IPS DF 4.7 (cell line): ENCODE results near the gene FFAR4.
"Not testable (repeated sequence)": the region's sequence is repeated elsewhere in the genome, so short reads cannot be mapped to it uniquely, and the experiment has no call there.

Experiments
- DNase-seq: peaks from one replicate; pipeline ENCODE4 v3.0.0-alpha.2; 2013; ENCODE audit warnings: low spot score; ENCODE audit errors: extremely low read depth

The FFAR4 gene

DNA sequence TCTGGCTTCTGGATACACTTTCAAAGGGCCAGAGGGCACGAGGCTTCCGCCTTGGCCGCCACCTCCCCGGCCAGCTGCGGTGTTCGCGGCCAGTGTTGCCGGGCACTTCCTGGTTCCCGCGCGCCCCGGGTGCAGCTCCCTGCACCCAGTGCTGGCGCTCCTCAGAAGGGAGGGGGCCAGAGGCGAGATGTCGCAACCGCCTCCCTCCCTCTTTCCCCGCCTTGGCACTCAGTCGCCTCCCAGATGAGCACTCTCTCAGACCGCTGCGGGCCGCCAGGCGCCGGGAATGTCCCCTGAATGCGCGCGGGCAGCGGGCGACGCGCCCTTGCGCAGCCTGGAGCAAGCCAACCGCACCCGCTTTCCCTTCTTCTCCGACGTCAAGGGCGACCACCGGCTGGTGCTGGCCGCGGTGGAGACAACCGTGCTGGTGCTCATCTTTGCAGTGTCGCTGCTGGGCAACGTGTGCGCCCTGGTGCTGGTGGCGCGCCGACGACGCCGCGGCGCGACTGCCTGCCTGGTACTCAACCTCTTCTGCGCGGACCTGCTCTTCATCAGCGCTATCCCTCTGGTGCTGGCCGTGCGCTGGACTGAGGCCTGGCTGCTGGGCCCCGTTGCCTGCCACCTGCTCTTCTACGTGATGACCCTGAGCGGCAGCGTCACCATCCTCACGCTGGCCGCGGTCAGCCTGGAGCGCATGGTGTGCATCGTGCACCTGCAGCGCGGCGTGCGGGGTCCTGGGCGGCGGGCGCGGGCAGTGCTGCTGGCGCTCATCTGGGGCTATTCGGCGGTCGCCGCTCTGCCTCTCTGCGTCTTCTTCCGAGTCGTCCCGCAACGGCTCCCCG is at the start of gene FFAR4:
TSS of gene FFAR4 (plus strand) at position 231 of the 842 bp plus-strand sequence. CDS start at position 287, 56 bp downstream.
- DNase-seq: no peak

DNA sequence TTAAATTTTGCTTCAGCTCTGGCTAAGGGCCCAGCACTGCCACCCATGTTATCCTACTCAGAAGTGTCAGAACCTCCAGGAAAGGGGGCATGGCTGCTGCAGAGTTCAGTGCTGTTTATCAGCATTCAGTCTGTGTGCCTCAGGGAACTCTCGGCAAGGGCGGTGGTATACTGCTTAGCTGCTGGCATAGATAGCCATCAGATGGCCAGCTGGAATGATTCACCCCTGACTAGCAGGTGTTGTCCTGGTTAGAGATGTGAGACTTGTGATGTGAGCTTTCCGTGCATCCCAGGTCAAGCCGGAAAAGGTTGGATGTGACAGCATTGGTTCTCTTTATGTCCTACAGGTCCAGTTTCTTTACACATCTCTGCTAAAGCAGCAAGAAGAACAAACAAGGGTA is 47.9 kb upstream of the FFAR4 start:
- DNase-seq: no peak

DNA sequence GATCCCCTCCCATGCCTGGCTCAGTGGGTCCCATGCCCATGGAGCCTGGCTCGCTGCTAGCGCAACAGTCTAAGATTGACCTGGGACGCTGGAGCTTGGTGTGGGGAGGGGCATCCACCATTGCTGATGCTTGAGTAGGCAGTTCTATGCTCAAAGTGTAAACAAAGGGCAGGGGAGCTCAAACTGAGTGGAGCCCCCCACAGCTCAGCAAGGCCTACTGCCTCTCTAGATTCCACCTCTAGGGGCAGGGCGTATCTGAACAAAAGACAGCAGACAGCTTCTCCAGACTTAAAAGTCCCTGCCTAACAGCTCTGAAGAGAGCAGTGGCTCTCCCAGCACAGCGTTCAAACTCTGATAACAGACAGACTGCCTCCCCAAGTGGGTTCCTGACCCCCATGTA is 31.2 kb upstream of the FFAR4 start:
- no peak for DNase-seq

DNA sequence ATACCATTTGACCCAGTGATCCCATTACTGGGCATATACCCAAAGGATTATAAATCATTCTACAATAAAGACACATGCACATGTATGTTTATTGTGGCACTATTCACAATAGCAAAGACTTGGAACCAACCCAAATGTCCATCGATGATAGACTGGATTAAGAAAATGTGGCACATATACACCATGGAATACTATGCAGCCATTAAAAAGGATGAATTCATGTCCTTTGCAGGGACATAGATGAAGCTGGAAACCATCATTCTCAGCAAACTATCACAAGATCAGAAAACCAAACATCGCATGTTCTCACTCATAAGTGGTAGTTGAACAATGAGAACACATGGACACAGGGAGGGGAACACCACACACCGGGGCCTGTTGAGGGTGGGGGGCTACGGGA is 25.6 kb upstream of the FFAR4 start:
- DNase-seq: not testable (repeated sequence)

DNA sequence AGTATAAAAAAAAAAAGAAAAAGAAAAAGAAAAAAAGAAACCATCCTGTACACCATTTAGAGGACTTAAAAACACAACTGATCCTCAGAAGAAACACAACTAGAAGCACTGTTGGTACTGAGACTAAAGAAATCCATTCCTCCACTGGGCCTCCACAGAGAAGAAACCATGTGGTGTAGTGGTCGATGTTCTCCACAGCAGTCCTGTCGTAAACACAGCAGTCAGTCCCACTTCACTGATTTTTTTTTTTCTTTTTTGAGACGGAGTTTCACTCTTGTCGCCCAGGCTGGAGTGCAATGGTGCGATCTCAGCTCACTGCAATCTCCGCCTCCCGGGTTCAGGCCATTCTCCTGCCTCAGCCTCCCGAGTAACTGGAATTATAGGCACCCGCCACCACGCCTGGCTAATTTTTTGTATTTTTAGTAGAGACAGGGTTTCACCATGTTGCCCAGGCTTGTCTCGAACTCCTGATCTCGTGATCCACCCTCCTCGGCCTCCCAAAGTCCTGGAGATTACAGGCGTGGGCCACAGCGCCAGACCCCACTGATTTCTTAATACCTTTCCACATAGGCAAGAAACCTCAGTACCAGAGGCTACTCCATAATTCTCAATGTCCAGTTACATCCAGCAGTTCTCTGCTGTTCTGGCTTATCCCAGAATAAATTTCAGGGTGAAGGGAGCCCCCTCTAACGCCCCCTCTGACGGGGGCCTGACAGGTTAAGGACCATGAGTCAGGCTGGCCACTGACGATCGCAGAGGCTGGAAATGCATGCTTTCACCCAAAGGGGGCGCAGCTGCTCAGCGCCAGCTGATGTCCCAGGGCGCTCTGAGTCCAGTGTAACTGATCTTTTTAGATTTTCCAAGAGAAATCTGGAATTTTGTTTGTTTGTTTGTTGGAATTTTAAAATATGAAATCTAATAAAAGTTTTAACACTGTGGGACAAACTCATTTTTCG is 24.8 kb upstream of the FFAR4 start:
- DNase-seq: no peak

DNA sequence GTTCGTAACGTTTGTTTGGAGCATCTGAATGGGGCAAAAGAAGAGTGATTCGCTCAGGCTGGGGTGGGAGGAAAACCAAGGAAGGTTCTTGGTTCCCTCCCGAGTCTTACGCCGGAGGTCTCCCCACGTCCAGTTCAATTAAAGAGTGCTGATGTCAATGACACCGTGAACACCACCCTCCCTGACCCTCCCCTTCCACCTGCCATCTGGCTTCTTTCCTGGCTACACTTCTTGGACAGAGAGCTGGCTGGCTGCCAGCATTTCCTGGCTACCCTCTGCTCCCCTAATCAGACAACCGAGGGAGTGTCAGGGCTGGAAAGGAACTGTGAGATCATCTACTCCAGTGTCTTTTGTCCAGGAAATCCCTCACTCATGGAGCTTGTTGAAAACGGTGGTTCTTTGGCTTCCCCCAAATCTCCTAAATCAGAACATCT is 24.1 kb upstream of the FFAR4 start:
- DNase-seq: no peak

DNA sequence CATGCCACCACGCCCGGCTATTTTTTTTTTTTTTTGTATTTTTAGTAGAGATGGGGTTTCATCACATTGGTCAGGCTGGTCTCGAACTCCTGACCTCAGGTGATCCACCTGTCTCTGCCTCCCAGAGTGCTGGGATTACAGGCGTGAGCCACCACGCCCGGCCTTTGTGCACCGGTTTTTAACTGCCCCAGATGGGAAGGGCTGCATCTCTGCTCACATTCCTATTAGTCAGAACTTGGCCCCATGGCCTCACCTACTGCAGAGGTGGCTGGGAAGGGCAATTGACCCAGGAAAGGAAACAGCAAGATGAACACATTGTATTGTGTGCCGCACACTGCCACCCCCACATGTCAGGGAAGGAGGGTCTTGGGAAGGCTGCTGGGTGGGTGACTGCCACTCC is 19.5 kb upstream of the FFAR4 start:
- DNase-seq: not testable (repeated sequence)

DNA sequence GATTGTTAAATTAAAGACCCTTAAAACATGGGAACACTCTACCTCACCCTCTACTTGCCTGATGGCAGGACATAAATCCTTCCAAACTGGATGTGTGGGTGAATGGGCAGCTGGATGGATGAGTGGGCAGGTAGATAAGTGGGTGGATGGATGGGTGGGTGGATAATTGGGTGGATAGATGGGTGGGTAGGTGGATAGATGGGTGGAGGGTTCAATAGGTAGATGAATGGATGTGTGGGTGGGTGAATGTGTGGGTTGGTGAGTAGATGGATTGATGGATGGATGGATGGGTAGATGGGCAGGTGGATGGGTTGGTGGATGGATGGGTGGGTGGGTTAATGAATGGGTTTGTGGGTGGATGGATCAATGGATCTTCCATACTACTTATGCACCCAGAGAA is 18.9 kb upstream of the FFAR4 start:
- no peak for DNase-seq

DNA sequence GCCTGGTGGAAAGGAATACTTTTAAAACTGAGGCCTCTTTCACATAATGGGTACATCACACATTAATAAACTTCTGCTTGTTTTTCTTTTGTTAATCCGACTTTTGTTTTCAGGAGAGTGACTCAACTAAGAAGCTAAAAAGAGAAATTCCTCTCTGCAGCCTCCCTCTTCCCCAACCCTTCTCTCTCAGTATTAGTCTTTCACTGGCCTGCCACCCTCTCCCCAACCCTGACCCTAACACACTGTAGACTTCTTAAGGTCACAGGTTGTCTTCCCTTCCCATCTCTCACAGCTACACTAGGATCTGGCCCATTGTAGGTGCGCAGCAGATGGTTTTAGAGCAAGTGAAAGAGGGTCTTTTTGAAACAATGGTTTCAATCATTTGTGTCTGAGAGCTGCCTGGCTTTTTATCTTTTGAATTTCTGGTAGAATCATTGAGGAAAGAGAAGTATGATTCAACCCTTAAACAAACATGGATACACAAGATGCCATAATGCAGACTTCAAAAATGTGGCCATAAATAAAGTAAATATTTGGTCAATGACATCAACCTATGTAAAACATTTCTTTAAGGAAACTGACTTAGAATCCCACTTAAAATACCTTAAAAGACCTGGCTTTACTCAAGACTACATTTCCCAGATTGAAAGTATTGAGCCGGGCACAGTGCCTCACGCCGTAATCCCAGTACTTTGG is 17.9 kb upstream of the FFAR4 start:
- no peak for DNase-seq

DNA sequence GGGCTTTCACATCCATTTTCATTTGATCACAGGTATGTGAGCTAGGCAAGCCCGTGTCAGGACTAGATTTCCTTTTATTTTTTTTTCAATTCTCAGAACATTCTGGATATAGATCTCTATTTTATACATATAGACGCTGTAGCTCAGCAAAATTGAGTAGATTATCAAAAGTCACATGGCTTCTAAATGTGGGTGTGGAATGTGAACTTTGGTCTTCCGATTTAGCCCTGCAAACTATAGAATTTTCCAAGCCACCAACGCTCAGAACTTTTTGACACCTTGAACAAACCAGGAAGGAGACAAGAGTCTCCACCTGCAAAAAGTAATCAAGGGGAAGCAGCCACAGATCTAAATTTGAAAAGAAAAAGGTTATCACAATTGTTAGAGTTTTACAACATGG is 15.9 kb upstream of the FFAR4 start:
- DNase-seq: no peak

DNA sequence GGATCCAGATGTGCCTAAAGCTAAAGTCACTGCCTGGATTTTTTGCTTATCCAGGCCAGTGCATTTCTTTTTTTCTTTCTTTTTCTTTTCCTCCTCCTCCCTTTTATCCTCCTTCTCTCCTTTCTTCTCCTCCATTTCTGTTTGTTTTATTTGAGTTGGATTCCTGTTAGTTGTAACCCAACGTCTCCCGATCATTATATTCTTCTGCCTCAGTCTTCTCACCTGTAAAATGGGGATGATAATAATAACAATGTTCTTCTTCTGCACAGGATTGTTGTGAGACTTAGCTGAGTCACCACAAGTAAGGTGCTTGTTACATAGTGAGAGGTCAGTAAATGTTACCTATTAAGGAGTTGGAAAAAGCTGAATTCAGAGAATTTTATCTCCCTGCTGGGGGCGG is 13.7 kb upstream of the FFAR4 start:
- DNase-seq: no peak

DNA sequence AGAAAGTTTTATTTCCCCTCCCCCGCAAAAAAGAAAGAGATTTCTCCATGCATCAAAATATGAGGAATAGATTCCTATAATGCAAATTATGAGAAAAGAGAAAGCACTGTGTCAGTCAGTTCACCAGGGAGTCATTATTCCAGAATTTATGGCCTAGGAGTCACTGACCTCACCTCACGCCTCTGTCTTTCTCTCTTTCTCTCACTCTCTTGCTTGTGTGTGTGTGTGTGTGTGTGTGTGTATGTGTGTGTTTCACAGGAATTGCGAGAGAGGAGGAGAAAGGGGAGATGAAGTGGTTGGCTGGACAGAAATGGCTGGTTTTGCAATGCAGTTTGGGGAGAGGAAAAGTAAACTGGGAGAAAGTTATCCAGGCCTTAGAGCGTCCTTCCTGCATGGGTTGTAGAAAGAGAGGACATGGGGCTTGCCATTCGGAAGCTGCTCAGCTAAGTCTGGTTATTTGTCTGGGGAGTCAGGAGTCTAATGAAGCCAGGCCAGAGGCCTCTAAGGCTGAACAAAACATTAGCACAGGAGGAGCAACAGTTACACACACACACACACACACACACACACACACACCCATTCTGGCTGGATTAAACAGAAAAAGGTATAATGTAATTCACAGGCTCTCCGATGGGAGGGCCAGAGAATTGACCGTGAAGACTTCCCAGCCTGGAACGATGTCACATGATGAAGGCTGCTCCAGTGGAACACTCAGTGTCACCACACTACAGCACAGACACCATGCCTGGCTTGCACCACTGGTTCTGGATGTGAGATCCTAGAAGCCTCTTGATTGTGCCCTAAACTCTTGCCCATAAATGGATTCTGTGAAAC is 12.8 kb upstream of the FFAR4 start:
- DNase-seq: no peak

DNA sequence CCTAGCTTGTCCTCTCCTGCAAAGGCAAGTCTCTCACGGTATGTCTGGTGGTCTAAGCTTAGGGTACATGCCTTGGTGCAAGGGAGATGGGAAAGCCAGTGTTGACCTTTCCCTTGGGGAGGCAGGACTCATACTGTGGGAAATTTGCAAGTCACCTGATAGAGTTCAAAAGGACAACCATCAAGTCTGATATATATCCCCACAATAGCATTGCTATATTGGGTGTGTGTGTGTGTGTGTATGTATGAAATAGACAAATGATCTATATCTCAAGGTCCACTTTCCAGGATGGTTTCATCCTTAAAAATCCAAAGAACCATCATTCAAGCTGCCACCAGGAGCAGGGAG is 12.2 kb upstream of the FFAR4 start:
- no peak for DNase-seq

DNA sequence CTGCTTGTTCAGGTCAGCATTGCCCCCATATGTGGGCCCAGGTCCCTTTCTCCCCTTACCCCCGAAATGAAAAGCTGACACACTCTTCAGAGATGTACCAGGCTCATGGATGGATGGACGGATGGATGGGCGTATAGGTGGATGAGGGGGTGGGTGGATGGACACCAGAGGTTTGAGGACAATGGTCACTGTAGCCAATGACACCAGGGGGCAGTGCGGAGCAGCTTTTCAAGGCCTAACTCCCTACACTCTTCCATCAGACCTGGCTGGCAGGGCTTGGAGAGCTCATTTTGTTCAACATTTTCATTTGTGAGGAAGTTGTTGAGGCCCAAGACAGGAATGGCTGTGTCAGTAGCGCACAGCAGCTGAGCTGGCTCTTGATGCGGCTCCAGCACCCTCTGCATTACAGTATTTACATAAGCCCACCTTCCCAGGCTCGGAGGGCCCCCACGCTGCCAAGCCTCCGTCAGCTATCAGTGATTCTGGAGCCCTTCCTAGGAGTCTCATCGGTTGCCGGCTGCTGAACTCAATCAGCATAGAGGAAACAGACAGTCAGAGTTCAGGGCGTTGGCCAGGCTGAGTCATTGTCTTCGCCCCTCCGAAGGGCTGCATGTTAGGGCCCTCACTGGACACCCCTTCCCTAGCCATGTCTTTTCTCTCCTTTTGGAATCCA is 11.6 kb upstream of the FFAR4 start:
- DNase-seq: peak; percentile 62

DNA sequence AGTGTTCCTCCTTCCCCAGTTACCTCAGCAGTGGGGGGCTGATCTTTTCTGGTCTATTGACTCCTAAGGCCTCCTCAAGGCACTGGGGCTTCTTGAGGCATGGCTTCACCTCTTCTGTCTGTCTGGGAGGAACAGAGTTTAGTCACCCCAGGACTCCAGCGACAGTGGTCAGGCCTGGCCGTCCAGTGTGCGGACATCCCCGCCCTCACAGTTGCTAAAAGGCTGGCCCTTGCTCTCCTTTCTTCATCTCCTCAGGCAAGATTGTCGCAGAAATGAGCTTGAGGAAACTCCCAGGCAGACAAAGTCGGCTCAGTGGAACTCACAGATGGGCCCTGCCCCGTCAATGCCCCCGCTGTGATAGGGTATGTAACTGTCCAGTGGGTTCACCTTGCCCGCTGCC is 7.0 kb upstream of the FFAR4 start:
- no peak for DNase-seq

DNA sequence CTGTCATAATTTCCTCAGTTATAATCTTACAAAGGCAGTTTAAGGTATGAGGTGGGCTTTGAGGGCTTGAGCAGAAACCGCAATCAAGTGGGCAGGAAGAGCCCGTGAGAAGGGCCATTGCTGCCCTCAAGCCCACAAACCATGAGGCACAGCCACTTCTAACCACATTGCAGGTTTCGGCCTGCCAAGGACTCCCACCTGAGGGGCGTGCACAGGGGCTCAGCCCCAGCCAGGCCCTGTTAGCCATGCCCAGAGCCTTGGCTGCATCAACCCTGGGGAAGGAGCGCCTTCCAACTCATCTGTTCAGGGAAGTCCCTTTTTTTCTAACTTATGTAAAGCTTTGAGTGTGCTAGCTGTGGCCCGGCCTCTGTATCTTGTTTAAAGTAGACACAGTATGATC is 5.9 kb upstream of the FFAR4 start:
- no peak for DNase-seq

DNA sequence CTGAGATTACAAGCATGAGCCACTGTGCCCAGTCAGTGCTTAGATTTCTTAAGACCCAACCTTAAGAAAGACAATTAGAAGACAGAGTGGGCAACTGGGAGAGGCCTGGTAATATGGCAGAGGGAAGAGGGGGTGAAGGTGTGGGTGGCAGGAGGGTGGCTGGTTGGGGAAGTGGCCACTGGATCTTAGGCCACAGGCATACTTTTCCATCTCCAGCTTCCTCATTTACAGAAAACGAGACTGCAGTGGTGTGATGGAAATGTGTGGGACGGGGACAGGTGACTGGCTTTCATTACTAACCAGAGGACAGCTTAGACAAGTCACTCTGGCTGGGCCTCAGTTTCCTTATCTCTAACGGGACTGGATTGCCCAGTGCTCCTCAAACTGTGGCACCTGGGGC is 1.0 kb upstream of the FFAR4 start:
- no peak for DNase-seq

DNA sequence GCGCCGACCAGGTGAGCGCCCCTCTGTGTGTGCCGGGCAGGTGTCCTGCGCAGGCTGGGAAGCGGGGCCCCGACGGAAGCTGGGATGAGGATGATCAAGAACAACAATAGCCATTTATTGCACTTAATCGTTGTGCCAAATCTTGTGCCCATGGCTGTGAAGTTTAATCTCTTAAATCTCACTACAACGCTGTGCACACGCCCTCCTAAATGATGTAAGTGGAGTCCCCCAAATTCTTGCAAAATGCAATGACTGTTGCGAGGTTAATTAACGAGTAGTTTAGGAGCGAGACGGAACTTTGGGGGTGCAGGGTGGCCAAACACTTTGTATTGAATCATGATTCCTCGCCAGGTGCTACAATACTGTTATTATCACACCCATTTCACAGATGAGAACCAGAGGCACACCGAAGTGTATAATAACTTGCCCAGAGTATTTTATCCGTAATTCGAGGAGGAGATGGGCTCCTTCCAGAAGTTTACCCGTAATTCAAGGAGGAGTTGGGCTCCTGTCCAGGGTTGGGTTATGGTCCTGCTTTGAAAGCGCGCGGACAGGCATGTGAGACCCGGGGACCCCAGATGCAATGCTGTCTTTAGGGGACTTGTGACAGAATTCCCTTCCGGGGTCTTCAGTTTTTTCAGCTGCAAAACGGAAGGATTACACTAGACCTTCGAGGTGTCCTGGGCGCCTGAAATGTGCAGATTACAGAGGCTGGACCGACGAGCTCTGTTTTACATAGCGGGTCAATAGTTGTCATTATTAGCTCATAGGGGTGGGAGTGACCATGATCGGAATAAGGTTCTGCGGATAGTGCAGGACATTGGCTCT is 1.0 kb downstream of the FFAR4 start:
- no peak for DNase-seq

DNA sequence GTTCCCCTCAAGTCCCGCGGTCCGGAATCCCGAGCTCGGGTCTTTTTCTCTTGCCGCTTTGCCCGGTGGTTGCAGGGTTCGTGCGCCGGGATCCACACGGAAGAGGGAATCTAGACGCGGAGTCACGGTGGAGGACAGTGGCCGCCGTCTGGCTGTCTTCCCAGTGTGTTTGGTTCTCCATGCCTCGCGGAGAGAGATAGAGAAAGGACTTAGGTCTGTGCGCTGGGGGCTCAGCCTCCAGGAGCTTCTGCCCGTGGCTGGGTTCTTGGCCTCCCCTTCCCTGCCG is 1.6 kb downstream of the FFAR4 start:
- no peak for DNase-seq

DNA sequence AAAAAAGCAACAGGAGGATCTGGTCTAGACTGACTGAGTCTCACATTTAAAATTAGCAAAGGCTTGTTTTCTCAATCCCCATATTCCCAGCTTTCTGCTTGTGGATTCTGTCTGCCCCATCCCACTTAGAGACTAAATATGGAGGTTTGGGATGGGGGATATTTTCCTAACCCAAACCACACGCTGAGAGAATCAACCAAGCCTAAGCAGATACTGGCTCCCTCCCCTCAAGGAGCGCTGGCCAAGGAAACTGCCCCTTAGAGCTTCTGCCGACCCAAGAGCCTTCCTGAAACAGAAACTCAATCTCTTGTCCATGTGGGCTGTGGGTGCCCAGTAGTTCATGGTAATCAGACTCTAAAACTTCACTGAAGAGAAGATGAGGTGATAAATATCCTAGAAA is 3.9 kb downstream of the FFAR4 start:
- no peak for DNase-seq
